ENCODE data around the gene HOXB7. TPM values are rescaled to one million over a fixed set of nuclear protein-coding genes. Genes with fewer than 3 reads are reported as not detected.

Gene HOXB7
- total RNA-seq, 2 experiments from 2014 or later: 9.2 to 16.3 TPM

DNA sequence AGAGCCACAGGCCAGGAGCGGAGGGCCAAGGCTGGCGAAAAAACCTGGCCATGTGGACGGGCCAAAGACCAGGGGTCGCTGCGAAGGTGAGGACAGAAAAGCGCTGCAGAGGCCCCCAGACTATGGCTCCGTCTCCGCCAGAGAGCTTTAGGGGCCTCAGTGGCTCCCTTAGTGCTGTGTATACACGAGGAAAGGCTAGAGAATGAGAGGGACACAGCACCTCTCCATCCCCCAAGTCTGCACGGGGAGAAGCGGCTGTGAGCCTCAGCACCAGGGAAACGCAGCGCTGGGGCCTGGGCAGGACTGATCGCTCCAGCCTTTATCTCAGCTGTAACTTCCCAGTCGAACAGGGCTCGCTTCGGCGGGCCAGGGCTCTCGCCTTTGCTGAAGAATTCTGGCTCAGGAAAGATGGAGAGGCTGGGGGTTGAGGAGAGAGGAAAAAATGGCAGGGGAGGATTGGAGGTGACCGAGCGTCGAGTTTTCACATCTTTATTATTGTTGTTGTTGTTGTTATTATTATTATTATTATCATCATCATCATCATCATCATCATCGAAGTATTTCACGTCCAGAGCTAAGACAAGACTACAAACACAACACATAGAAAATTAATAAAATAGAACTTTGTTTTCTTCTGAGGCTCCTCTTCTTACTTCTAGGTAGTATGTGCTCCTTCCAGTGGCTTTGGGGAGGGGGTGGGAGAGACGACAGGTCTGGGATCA is 15.4 kb downstream of the HOXB7 start:
- CTCF ChIA-PET (ENCODE audit: unreplicated experiment): no interaction called here
- Histone ChIP-seq H3K9me2 (ENCODE audit: insufficient read depth, low read length) (no peaks in the 10 kb centered on the region), H3K4me2 (ENCODE audit: low read length) (no peak overlapping the region), H3K79me2 (ENCODE audit: insufficient read depth, low read depth, low read length) (no peaks in the 10 kb centered on the region), H3K36me3 (ENCODE audit: insufficient read depth, low read length) (no peaks in the 10 kb centered on the region), H2AFZ (ENCODE audit: low read length) (no peak overlapping the region), H4K20me1 (ENCODE audit: insufficient read depth, low read length) (no peaks in the 10 kb centered on the region), H3K27ac (ENCODE audit: low read depth, low read length, poor library complexity, severe bottlenecking) (no peak overlapping the region), H3K4me1 (ENCODE audit: insufficient read depth, low read length, poor library complexity, severe bottlenecking) (peaks cover 6% of the 10 kb centered on the region), H3K4me3 (ENCODE audit: low read depth, low read length, poor library complexity, severe bottlenecking) (no peak overlapping the region), H3K9me3 (ENCODE audit: low read length) (no peaks in the 10 kb centered on the region)
- BruUV-seq (replicated peaks): no TSS peak
- intact Hi-C loops (cut with micrococcal nuclease; ENCODE audit: unreplicated experiment): loop anchor here (10.0 kb wide), 1 partner anchor 331 kb away; no protein-coding TSS in a partner anchor
- TF ChIP-seq, protein P1, sequence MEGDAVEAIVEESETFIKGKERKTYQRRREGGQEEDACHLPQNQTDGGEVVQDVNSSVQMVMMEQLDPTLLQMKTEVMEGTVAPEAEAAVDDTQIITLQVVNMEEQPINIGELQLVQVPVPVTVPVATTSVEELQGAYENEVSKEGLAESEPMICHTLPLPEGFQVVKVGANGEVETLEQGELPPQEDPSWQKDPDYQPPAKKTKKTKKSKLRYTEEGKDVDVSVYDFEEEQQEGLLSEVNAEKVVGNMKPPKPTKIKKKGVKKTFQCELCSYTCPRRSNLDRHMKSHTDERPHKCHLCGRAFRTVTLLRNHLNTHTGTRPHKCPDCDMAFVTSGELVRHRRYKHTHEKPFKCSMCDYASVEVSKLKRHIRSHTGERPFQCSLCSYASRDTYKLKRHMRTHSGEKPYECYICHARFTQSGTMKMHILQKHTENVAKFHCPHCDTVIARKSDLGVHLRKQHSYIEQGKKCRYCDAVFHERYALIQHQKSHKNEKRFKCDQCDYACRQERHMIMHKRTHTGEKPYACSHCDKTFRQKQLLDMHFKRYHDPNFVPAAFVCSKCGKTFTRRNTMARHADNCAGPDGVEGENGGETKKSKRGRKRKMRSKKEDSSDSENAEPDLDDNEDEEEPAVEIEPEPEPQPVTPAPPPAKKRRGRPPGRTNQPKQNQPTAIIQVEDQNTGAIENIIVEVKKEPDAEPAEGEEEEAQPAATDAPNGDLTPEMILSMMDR (conservative IDR thresholded peaks at IDR 0.05; ENCODE audit: low read length): no peak
- TF ChIP-seq EZH2phosphoT487 (IDR thresholded peaks at IDR 0.05; ENCODE audit: borderline replicate concordance, low read depth, low read length): no peak
- no peak for DNase-seq (ENCODE audit: low spot score)
- POLR2A ChIA-PET: no interaction called here

- Histone ChIP-seq H3K9me3 (ENCODE audit: low read length) (no peaks in the 10 kb centered on the region), H3K4me1 (ENCODE audit: insufficient read depth, low read length, poor library complexity, severe bottlenecking) (peaks cover 6% of the 10 kb centered on the region), H3K4me2 (ENCODE audit: low read length) (no peak overlapping the region), H3K79me2 (ENCODE audit: insufficient read depth, low read depth, low read length) (no peaks in the 10 kb centered on the region), H3K36me3 (ENCODE audit: insufficient read depth, low read length) (no peaks in the 10 kb centered on the region), H2AFZ (ENCODE audit: low read length) (no peak overlapping the region; the same call in 1 of the 2 replicates), H3K27ac (ENCODE audit: low read depth, low read length, poor library complexity, severe bottlenecking) (no peak overlapping the region), H4K20me1 (ENCODE audit: insufficient read depth, low read length) (no peaks in the 10 kb centered on the region), H3K4me3 (ENCODE audit: low read depth, low read length, poor library complexity, severe bottlenecking) (no peak overlapping the region), H3K9me2 (ENCODE audit: insufficient read depth, low read length) (no peaks in the 10 kb centered on the region)
- BruUV-seq (replicated peaks): no TSS peak
- TF ChIP-seq, protein P1 (conservative IDR thresholded peaks at IDR 0.05; ENCODE audit: low read length): no peak
- no peak for TF ChIP-seq EZH2phosphoT487 (IDR thresholded peaks at IDR 0.05; ENCODE audit: borderline replicate concordance, low read depth, low read length)
- DNase-seq (ENCODE audit: low spot score): no peak
- POLR2A ChIA-PET: no interaction called here
- CTCF ChIA-PET (ENCODE audit: unreplicated experiment): no interaction called here
- intact Hi-C loops (cut with micrococcal nuclease; ENCODE audit: unreplicated experiment): loop anchor here (1.0 to 10.0 kb wide), 2 partner anchors 258 to 330 kb away; no protein-coding TSS in a partner anchor
These were observed 16.1 kb downstream of the HOXB7 start for GRCh38 chr17:48594538-48595277.

Data from OCI-LY7 (cell line).